Mononuclear cell (primary cell): ENCODE measurements around the gene PIM1. TPM values are rescaled to one million over a fixed set of nuclear protein-coding genes. Genes with fewer than 3 reads are reported as not detected.

Experiments used
- H3K27me3 ChIP-seq: 2 replicates; pipeline ENCODE4 v1.6.0; 2011; ENCODE audit warnings: low read length, control low read depth; ENCODE audit not compliant: insufficient read depth
- H3K4me1 ChIP-seq: 2 replicates; pipeline ENCODE4 v1.5.1; 2011; ENCODE audit warnings: mild to moderate bottlenecking, low read length, control low read depth; ENCODE audit not compliant: insufficient read depth
- H3K4me3 ChIP-seq: 2 replicates; pipeline ENCODE4 v1.5.1; 2011; ENCODE audit warnings: mild to moderate bottlenecking, low read length, moderate library complexity
- H3K9me3 ChIP-seq: 2 replicates; pipeline ENCODE4 v1.5.1; 2011; ENCODE audit warnings: low read depth, mild to moderate bottlenecking, control low read depth, low read length
- total RNA-seq: library from RNA; depleted of rRNA; stranded (reverse); fragments of >200 nt; gene quantifications from one replicate; pipeline ENCODE4 v1.2.3, GENCODE V29; 2012

Gene PIM1
- total RNA-seq, 1 donor, result 107 TPM

- Histone ChIP-seq H3K9me3 (no peaks in the 10 kb centered on the region), H3K4me1 (peaks cover 3% of the 10 kb centered on the region), H3K27me3 (no peaks in the 10 kb centered on the region), H3K4me3 (no peak overlapping the region)
Measured at GRCh38 chr6:37150314-37150713, 19.6 kb upstream of the PIM1 start.

DNA sequence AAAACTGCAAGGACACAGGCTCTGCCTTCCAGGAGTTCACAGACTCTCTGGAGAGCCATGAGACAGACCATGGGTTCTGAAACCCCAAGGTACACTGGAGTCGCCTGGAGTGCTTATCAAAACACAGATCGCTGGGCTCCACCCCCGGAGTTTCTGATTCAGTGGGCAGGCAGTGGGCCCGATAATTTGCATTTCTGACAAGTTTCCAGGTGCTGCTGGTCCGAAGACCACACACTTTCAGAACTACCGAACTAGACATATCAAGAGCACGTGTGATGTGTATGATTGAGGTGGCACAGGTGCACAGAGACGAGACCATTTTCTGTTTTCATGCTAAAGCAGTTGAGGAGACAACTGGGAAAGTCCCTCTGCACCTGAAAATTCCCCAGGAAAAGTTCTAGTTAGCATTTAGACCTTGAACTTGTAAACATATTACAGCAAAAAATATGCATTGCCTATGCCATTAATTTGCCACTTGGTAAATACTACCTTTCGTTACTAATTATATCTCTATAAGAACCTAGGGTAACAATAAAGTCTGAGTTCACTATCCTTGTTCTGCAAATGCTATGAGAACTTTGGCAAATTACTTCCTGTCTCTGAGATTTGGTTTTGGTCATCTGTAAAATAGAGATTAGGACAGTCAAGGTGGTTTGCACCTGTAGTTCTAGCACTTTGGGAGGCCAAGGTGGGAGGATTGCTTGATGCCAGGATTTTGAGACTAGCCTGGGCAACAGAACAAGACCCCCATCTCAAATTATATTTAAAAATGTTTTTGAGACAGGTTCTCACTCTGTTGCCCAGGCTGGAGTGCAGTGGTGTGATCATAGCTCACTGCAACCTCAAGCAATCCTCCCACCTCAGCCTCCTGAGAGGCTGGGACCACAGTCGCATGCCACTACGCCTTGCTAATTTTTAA is 14.3 kb upstream of the PIM1 start:
- Histone ChIP-seq H3K4me3 (no peak overlapping the region), H3K4me1 (peaks cover 15% of the 10 kb centered on the region), H3K9me3 (no peaks in the 10 kb centered on the region), H3K27me3 (no peaks in the 10 kb centered on the region)

DNA sequence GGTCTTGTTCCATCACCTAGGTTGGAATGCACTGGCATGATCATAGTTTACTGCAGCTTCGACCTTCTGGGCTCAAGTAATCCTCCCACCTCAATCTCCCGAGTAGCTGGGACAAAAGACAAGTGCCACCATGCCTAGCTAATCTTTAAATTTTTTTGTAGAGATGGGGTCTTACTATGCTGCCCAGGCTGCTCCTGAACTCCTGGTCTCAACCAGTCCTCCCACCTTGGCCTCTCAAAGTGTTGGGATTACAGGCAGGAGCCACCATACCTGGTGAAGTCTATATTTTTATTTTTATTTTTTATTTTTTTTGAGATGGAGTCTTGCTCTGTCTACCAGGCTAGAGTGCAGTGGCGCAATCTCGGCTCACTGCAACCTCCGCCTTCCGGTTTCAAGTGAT is 11.4 kb upstream of the PIM1 start:
- Histone ChIP-seq H3K4me1 (peaks cover 26% of the 10 kb centered on the region), H3K9me3 (no peaks in the 10 kb centered on the region), H3K4me3 (no peak overlapping the region), H3K27me3 (no peaks in the 10 kb centered on the region)

GRCh38 chr6:37160922-37161778 is 8.8 kb upstream of the PIM1 start:
- Histone ChIP-seq H3K27me3 (no peaks in the 10 kb centered on the region), H3K9me3 (no peaks in the 10 kb centered on the region), H3K4me1 (peaks cover 15% of the 10 kb centered on the region), H3K4me3 (no peak overlapping the region)

GRCh38 chr6:37162740-37163139 is 7.2 kb upstream of the PIM1 start:
- H3K4me1 ChIP-seq, result peaks cover 15% of the 10 kb centered on the region
- no peak overlapping the region for H3K4me3 ChIP-seq
- no peaks in the 10 kb centered on the region for H3K27me3 ChIP-seq
- no peaks in the 10 kb centered on the region for H3K9me3 ChIP-seq

DNA sequence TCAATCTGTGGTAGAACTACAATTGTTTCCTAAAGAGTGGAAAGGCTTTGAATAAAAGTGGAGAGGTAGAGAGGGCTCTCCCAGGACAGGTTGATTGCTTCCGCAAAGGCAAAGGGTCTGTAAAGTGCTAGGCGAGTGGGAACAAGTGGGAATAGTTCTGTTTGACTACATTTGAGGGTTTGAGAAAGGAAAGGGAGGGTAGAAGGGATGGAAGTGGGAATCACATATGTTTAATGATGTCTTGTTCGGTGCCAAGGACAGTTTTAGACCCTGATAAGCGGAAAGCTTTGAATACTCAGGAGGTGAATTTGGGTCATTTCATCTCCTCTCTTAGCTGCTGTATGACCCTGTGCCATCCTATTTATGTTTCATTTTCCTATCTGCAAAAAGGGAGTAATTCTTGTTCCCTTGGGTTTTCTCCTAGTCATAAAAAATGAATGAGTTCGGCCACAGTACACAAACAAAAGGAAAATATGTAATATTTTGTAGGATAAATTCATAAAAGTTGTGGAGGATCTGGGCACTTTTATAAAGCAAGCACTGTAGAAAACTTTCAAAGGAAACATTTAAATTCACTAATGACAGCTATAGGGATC is 1.7 kb upstream of the PIM1 start:
- Histone ChIP-seq H3K4me1 (peaks cover 27% of the 10 kb centered on the region), H3K27me3 (no peaks in the 10 kb centered on the region), H3K9me3 (no peaks in the 10 kb centered on the region), H3K4me3 (no peak overlapping the region)

DNA sequence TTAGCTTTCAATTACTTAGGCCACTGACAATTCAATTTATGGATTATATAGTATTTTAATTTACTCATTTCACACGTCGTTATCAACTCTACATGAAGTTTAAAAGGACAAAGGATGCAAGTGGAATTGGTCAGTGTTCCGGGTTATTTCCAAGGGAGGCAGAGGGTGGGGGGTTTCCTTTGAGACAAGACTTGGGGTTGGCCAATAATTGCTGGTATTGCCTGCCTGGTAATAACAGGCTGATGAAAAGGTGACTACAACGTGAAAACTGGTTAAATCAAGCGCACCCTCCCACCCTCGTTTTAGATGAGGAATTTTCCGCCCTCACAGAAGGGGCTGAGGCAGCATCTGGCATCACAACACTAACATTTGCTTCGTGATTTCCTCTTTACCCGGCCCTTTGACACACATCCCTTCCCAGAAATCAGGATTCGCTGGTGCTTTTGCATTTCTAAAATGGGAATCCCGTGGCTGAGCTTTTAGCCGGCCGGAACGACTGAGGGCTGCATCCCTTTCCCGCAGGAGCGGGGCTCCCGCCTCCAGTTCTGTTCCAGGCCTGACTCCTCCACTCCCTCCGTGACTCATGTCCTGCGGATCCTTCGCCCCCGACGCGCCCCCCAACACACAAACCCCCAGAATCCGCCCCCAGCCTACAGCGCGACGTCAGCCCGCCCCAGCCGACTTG is 999 bp upstream of the PIM1 start:
- no peaks in the 10 kb centered on the region for H3K9me3 ChIP-seq
- peaks cover 34% of the 10 kb centered on the region for H3K4me1 ChIP-seq
- peak overlapping the region; percentile 53 for H3K4me3 ChIP-seq
- H3K27me3 ChIP-seq, result no peaks in the 10 kb centered on the region

- Histone ChIP-seq H3K4me1 (peaks cover 50% of the 10 kb centered on the region), H3K4me3 (peak overlapping the region; percentile 97), H3K9me3 (no peaks in the 10 kb centered on the region), H3K27me3 (no peaks in the 10 kb centered on the region)
Measured at GRCh38 chr6:37170273-37171200, 585 bp downstream of the PIM1 start.

- Histone ChIP-seq H3K27me3 (no peaks in the 10 kb centered on the region), H3K4me1 (peaks cover 59% of the 10 kb centered on the region), H3K4me3 (peak overlapping the region; percentile 97), H3K9me3 (no peaks in the 10 kb centered on the region)
Measured at GRCh38 chr6:37171201-37171969, 1.4 kb downstream of the PIM1 start.

- no peaks in the 10 kb centered on the region for H3K27me3 ChIP-seq
- peaks cover 67% of the 10 kb centered on the region for H3K4me1 ChIP-seq
- no peaks in the 10 kb centered on the region for H3K9me3 ChIP-seq
- peak overlapping the region; percentile 97 for H3K4me3 ChIP-seq
Measured at GRCh38 chr6:37171970-37172812, 2.2 kb downstream of the PIM1 start.

GRCh38 chr6:37172912-37173492 is 3.0 kb downstream of the PIM1 start:
- Histone ChIP-seq H3K27me3 (no peaks in the 10 kb centered on the region), H3K4me3 (peak overlapping the region; percentile 97), H3K9me3 (no peaks in the 10 kb centered on the region), H3K4me1 (peaks cover 75% of the 10 kb centered on the region)

DNA sequence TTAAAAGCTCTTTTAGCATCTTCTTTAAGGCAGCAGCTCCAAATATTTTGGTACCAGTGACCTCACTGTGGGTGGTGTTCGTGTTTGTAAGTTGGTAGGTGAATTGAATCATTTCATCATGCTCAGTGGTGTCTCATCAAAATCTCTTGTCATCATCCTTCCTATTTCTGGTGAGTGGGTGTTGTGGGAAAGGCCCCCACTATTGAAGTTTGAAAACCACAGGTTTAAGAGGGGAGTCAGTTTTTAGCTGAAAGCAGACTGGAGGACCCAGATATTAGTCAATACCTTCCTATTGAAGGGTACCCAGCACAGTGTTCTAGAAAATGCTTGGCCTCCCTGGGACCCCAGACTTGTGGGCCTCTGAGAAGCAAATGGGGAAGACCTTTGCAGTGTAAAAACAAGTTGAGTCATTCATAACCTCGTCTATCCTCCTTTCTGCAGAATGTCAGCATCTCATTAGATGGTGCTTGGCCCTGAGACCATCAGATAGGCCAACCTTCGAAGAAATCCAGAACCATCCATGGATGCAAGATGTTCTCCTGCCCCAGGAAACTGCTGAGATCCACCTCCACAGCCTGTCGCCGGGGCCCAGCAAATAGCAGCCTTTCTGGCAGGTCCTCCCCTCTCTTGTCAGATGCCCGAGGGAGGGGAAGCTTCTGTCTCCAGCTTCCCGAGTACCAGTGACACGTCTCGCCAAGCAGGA is 3.7 kb downstream of the PIM1 start:
- no peaks in the 10 kb centered on the region for H3K27me3 ChIP-seq
- H3K9me3 ChIP-seq, result no peaks in the 10 kb centered on the region
- peak overlapping the region; percentile 97 for H3K4me3 ChIP-seq
- peaks cover 81% of the 10 kb centered on the region for H3K4me1 ChIP-seq
